HG02981 (cell line): Measurements from ENCODE around the gene VGLL2.
"Not testable (repeated sequence)": the region's sequence is repeated elsewhere in the genome, so short reads cannot be mapped to it uniquely, and the experiment has no call there.

Experiments
- ATAC-seq: cut with Tn5 transposase; IDR thresholded peaks from one replicate; pipeline ENCODE4 v1.9.1; 2021; ENCODE audit warnings: mild to moderate bottlenecking, moderate library complexity; ENCODE audit not compliant: unreplicated experiment

The VGLL2 gene, protein sequence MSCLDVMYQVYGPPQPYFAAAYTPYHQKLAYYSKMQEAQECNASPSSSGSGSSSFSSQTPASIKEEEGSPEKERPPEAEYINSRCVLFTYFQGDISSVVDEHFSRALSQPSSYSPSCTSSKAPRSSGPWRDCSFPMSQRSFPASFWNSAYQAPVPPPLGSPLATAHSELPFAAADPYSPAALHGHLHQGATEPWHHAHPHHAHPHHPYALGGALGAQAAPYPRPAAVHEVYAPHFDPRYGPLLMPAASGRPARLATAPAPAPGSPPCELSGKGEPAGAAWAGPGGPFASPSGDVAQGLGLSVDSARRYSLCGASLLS

DNA sequence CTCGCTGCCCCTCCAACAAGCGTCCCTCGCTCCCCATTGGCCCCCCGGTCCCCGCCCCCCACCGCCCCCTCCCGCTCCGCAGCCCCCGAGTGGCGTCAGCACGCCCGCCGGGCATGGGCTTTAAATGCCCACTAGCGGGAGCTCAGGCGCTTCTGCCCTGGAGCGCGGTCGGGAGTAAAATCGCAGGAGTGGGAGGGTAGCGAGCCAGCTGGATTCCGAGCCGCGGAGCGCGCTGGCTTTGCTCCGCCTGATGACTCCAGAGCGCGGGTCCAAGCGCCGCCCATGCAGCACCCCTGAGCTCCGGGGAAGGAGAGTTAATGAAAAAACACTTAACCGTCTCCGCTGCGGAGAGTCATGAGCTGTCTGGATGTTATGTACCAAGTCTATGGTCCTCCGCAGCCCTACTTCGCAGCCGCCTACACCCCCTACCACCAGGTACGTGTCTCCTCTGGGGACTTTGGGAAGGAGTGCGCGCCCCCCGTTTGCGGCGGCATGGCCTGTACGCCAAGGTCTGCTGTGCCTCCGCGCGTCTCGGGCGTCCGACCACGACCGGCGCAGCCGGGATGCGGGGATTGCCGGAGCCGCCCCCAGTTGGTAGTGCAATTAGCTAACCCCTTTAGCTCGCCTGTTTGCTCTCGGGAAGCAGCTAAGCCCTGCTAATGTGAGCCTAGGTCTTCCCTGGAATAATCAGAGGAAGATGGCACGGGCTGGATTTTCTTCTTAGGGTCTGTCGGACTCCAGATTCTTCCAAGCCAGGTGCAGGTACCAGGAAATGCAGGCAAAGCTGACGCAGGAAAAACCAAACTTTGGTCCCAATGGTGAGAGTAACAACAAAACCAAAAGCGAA lies at the start of gene VGLL2:
Gene VGLL2, plus strand, starts transcription at position 149 of the 847 bp plus-strand sequence. Its CDS starts 206 bp downstream, at position 355.
- ATAC-seq: peak; percentile 26

DNA sequence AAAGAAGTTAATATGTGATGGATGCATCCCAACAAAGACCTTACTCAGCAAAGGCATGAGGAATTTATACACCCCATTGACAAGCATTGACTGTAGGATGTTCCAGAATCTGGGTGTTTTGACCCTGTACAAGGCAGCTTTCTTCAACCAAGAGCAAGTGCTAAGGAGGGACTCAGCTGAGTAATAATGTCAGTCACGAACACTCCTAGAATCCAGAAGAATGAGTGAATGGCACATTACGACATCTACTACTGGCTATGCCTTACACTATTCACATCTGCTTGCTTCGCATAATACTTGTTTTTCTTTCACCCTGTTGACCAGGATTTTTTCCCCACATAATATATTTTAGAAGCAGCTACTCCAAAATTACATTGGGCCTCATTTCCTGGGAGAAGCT lies 42.5 kb upstream of the VGLL2 start:
- ATAC-seq: no peak

DNA sequence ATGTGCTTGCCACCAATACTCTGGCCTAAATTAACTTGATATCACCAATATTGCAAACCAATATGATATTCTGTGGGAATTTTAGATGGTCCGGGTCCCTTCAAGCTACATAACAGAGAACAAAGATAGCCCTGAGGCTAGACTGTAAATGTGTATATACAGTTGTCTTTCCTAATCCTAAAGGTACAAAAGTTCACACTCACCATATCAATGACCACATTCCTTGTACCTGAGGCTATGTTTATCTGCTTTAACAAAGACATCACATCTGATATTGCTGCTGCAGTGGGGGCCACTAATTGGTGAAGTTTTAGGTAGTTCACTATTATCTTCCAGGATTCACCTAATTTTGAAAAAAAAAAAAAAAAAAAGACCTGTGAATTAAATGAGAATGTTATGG lies 38.6 kb upstream of the VGLL2 start:
- no peak for ATAC-seq

DNA sequence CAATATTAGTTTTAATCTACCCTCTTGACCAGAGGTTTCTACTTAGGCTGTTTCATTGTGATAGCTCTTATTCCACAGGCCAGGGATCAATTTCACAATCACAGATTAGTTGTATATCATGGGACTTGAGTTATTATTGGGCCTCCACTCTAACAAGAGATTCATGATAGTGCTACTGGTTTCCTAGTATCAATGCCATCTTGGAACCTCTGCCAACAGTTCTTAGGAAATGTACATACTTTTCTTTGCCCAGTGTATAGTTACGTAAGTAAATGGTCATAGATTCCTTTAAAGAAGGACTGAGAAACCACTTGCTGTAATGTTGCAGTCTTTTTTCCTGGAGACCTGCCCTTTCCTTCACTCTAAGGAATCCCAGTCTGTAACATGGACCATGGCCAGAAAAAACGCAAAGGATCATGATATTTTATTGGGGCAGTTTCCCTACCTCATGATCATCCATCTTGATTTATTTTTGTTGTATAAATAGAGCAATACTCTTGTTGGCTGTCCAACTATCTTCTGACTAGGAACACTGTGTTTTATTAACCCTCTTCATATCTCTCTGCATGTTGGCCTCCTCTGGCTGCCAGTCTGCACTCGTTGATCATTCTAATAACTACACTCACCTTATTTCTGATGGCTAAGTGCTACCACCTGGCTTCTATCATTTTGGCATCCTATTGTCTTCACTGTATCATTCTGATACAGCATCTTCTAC lies 38.0 kb upstream of the VGLL2 start:
- ATAC-seq: no peak

DNA sequence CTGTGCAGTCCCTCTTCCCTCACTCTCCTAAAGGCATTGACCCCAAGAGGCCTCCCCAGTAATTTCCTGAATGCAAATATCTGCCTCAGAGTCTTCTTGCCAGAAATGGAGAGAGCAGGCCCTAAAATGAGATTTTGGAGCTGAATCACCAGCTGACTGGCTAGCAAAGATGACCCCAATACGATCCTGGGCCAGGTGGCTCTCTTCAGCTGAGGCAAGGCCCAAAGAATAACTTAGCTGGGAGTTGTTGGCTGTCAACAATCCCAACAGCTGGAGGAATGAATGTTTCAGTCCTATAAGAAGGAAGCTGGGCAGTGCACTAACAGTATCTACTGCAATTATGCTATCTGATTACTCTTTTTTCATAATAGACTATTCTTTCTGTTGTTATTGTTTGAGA lies 37.2 kb upstream of the VGLL2 start:
- no peak for ATAC-seq

DNA sequence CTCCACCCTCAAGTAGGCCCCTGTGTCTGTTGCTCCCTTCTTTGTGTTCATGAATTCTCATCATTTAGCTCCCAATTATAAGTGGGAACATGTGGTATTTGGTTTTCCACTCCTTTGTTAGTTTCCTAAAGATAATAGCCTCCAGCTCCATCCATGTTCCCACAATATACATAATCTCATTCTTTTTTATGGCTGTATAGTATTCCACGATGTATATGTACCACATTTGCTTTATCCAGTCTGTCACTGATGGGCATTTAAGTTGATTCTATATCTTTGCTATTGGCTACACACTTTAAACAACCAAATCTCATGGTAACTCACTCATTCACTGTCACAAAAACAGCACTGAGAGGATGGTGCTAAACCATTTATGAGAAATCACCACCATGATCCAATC lies 35.5 kb upstream of the VGLL2 start:
- no peak for ATAC-seq

DNA sequence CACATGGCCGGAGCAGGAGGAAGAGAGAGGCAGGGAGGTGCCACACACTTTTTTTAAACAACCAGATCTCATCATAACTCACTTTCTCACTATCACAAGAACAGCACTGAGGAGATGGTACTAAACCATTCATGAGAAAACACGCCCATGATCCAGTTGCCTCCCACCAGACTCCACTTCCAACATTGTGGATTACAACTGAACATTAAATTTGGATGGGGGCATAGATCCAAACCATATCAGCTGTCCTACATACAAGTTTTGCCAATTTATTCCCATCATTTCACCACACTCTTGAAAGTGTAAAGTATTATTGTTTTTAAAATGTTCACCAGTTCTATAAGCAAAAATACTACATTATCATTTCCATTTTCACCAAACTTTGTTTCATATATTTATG lies 33.9 kb upstream of the VGLL2 start:
- ATAC-seq: no peak

DNA sequence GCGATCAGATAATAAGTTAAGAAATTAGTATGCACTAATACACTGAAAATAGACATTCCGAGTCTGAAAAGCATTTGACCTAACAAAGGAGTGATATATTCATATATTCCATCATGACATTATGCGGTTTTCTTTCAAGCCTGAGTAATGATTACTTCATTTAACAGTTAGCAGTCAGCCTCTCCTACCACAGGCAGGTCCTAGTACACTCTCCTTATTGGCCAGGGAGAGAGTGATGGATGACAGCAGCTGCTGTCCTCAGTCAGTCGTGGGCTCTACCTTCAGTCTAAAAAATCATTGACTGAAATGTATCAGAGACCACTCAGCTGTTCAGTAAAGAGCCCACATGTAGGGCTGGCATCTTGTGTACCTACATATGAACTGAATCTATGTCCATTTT lies 33.2 kb upstream of the VGLL2 start:
- ATAC-seq: no peak

DNA sequence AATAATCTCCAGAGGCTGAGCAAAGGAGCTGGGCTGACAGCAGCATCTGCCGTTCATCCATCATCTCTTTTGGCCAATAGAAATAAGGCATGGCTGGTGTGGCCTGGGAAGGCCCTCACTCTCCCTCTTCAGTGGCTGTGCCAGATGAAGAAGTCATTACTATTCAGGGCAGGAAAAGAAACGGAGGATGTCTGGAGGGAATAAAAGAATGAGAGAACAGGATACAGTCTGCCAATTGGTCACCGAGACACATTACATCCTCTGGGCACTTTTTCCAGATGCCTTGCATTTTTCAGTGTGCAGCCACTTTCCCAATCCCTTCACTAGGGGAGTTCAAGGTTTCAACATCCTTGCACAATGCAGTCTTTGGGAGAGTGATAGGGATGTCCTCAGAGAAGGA lies 32.2 kb upstream of the VGLL2 start:
- ATAC-seq: no peak

DNA sequence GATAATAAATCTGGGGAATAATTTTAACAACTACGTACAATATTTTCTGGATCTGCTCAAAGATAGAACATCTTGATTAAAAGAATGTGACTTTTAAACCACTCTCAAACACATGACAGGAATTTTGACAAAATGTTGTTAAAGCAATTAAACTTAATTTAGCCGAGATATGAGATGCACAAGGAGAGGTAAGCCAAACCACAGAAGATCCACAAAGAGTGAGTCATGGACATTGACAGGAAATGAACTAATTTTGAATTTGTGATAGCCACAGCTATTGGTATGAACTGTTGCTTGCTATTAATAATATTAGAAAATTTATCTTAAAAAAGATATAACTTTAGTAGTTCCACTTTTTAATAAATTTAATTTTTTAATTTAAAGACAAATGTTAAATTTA lies 27.8 kb upstream of the VGLL2 start:
- ATAC-seq: no peak

DNA sequence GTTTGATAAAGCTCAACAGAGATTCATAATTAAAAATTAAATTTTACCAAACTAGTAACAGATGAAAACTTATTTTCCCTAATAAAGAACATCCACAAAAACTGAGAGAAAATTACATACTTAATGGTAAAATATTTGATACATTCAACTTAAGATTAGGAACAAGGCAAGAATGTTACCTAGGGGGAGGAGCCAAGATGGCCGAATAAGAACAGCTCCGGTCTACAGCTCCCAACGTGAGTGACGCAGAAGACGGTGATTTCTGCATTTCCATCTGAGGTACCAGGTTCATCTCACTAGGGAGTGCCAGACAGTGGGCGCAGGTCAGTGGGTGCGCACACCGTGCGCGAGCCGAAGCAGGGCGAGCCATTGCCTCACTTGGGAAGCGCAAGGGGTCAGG lies 20.8 kb upstream of the VGLL2 start:
- ATAC-seq: not testable (repeated sequence)

DNA sequence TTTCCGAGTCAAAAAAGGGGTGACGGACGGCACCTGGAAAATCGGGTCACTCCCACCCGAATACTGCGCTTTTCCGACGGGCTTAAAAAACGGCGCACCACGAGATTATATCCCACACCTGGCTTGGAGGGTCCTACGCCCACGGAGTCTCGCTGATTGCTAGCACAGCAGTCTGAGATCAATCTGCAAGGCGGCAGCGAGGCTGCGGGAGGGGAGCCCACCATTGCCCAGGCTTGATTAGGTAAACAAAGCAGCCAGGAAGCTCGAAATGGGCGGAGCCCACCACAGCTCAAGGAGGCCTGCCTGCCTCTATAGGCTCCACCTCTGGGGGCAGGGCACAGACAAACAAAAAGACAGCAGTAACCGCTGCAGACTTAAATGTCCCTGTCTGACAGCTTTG lies 20.4 kb upstream of the VGLL2 start:
- not testable (repeated sequence) for ATAC-seq

DNA sequence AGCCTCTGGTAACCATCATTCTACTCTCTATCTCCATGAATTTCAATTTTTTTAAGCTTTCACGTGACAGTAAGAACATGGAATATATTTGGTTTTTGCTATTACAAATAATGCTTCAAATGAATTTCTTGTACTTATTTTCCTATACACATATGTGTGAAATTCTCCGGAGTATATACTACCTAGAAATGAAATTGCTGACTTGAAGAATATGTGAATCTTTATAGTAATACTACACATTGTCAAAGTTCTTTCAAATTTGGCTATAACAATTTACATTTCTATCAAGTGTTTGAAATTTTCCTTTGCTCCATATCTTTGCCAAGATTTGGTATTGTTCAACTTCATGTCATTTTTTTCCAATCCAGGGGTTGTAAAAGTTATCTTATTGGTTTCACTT lies 11.6 kb upstream of the VGLL2 start:
- no peak for ATAC-seq

DNA sequence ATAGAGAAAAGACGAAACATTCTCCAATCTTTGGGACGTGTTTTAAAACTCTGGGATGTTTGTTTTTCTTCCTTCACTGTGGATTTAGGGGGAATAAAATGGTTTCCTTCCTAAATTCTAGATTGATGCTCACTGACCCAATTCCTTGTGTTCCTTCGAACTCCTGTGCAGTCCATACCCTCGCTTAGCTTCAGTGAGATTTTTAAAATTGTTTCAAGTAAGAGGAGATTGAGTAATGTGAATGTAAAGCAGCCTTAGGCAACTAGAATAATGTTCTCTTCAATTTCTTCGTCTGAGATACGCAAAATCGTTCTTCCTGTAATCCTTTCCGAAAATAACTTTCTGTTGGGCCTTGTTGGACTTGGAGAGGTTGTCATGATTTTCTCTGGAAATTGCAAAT lies 2.6 kb upstream of the VGLL2 start:
- no peak for ATAC-seq

DNA sequence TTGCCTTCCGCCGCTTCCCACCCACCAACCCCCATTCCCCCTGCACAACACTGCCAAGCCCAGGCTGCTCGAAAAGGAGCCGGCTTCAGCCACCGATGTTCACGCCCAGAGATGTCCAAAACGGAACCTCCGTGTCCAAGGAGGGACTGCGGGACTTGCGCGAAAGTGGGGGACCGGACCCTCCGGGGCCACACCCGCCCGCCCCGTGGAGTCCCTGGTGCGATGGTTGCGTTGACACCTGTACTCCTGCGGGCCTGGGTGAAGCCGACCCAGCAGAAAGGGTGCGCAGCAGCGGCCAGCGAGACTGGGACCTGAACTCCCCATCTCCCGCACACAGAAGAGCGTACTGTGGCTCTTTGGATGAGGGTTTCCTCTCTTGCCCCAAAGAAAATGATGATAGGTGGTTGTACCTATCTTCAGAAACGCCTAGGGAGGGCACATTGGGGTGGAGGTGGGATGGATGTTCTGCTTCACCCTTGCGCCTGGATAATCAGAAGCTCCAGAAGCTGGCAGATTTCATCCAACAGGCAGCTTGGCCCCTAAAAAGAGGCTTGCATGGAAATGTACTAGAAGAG lies 1.9 kb upstream of the VGLL2 start:
- ATAC-seq: no peak

DNA sequence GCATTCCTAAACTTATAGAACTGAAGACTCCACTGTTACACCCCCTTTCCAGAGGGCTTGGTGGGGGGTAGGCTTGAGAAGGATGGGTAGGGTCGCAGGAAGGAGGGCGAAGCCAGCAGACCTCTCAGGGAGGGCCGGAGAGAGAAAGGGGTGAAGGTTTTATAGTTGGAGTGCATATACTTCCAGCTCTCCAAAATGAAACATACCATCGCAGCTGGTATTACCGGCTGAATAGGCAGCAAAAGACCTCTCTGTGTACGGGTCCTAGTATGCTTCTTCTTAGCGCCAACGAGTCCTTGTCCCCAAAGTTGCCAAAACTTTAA lies 1.0 kb upstream of the VGLL2 start:
- no peak for ATAC-seq

DNA sequence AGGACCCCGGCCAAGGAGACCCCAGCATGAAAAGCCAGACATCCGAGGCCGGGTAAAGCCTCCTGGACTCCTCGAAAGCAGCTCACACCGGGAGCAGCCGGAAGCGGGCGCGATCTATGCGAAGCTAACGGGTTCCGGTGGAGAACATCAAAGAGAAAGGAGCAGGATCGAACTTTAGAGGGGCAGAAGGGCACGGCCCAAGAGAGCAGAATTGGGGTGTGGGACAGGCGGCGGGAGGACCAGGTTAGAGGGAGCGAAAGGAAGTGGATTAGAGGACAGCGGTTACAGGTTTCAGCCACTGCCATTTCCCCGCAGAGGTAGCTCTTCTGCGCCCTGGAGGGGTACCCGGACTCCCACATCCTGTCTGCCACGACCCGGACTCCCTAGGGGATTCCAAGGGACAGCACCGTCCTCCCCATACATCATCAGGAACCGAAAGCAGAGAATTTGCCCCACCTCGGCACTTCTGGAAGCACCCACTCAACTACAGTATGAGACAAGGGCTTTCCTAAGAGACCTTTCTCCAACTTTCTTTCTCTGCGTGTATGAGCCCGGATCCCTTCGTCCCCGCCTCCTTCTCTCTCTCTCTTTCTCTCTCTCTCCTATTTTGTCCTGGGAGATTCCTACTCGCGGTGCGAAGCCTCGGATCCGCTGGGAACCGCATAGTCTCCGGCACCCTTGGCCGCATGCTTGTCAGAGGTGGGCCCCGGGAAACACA lies 507 bp upstream of the VGLL2 start:
- ATAC-seq: peak; percentile 43

DNA sequence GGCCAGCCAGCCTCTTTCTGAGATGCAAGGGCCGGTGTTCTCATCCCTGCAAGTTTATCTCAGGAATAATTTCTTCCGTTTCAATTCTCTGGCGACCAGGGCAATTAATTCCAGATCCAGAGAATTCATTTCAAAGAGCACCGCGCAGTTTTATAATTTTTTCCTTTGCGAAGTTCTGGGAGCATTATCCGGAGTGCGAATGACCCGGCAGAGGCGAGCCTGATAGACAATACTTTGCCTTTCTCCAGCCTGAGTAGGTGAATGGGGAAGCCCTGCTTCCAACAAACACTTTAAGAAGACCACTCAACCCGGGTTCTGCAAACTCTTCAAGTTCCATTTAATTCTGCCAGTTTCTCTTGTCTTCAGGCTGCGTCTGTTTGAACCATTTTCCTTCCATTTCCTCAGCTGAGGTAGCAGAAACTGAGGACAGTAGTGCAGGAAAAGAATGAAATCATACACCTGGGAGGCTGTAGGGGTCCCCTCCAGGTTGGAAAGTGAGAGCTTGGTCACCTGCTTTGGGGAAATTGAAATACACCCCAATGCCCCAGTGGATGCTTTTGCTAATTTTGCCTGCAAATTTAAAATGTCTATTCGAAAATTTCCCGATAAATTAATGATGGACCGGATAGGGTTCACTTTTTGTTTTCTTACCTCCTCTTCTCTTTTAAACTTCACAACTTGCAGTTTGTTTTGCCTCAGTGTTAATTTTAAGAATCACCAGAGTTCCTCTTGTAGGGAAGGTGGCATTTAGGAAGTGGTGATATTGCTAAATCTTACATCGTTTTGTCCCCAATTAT lies 1.1 kb downstream of the VGLL2 start:
- no peak for ATAC-seq

DNA sequence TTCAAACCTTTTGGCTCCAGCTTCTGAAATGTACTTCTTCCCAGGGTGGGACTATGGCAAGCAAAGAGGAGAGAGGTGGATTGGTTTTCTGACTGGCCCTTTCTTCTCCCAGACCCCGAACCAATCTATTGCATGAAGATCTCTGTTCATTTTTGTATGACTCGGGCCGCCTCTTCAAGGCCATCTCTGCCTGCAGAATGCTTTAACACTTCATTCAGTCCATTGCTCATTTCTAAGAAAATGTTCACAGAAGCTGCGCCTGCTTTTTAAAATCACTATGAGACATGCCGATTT lies 1.6 kb downstream of the VGLL2 start:
- ATAC-seq: no peak
